B cell (primary cell): ENCODE data around the gene SPRR2E. TPM values are rescaled to one million over a fixed set of nuclear protein-coding genes. Genes with fewer than 3 reads are reported as not detected.
"Not testable (repeated sequence)": the region's sequence is repeated elsewhere in the genome, so short reads cannot be mapped to it uniquely, and the experiment has no call there.

ENCODE experiments used
- ATAC-seq: fragments of 200-7000 bp; cut with Tn5 transposase; one replicate; pipeline ENCODE4 v1.10.0; 2021; ENCODE audit warnings: low read depth, mild to moderate bottlenecking, moderate number of reproducible peaks, moderate library complexity
- CTCF ChIA-PET: fragments of 350-600 bp; sonication (Branson Sonifier 250); formaldehyde crosslinking; loops from one replicate; lab custom pipeline; 2021; ENCODE audit warnings: antibody characterized with exemption, inconsistent platforms; lab: Charles Lee
- POLR2A ChIA-PET: fragments of 350-600 bp; sonication (Branson Sonifier 250); formaldehyde crosslinking; loops from one replicate; lab custom pipeline; 2021; ENCODE audit warnings: antibody characterized with exemption; lab: Charles Lee
- DNase-seq: peaks from one replicate; pipeline ENCODE4 v3.0.0; 2013
- H2AFZ ChIP-seq: 2 replicates; pipeline ENCODE4 v1.6.1; 2012; ENCODE audit warnings: mild to moderate bottlenecking, low read depth, low read length; ENCODE audit not compliant: insufficient read depth, poor library complexity, severe bottlenecking
- H3K27ac ChIP-seq, 2 donors: 1 replicate in 1 of 2; 2 replicates in 1 of 2; pipeline ENCODE4 v1.5.1; 2012 to 2013; ENCODE audit warnings: low read length in 2 of 2, mild to moderate bottlenecking in 2 of 2, moderate library complexity in 1 of 2
- H3K27me3 ChIP-seq, 4 experiments: fragments of 200-600 bp in 1 of 4; sonication (generic) in 1 of 4; replicated peaks in 1 of 4; 1 replicate in 2 of 4; 2 replicates in 2 of 4; pipeline versions ENCODE4 v1.6.1 to v1.7.0; 2013 to 2016; ENCODE audit warnings: low read length in 3 of 4, mild to moderate bottlenecking in 2 of 4, mixed read lengths in 1 of 4, moderate library complexity in 1 of 4; ENCODE audit not compliant: insufficient read depth in 4 of 4, control insufficient read depth in 3 of 4; ENCODE audit errors: control extremely low read depth in 1 of 4
- H3K36me3 ChIP-seq, 2 experiments: replicated peaks in 1 of 2; 1 replicate in 1 of 2; 2 replicates in 1 of 2; pipeline versions ENCODE4 v1.6.1 to v1.7.1; 2013; ENCODE audit warnings: low read length in 1 of 2; ENCODE audit not compliant: insufficient read depth in 2 of 2, control insufficient read depth in 1 of 2; ENCODE audit errors: control extremely low read depth in 1 of 2, extremely low read depth in 1 of 2
- H3K4me1 ChIP-seq, 2 donors: fragments of 200-600 bp in 1 of 2; sonication (generic) in 1 of 2; 1 replicate in 1 of 2; 2 replicates in 1 of 2; pipeline versions ENCODE4 v1.5.1 to v1.6.1; 2013 to 2017; ENCODE audit warnings: low read length in 2 of 2; ENCODE audit not compliant: control insufficient read depth in 2 of 2, insufficient read depth in 2 of 2
- H3K4me2 ChIP-seq: replicated peaks from 2 replicates; pipeline ENCODE3; 2012; ENCODE audit warnings: mild to moderate bottlenecking, low read depth, low read length; ENCODE audit not compliant: poor library complexity, severe bottlenecking
- H3K4me3 ChIP-seq, 5 experiments: fragments of 200-600 bp in 1 of 5; sonication (generic) in 1 of 5; 1 replicate in 3 of 5; 2 replicates in 2 of 5; pipeline versions ENCODE4 v1.5.1 to v1.7.0; 2011 to 2016; ENCODE audit warnings: low read length in 4 of 5, mild to moderate bottlenecking in 4 of 5, low read depth in 2 of 5, control low read depth in 1 of 5, moderate library complexity in 1 of 5; ENCODE audit not compliant: insufficient read depth in 1 of 5; ENCODE audit errors: control extremely low read depth in 1 of 5, extremely low read depth in 1 of 5
- H3K79me2 ChIP-seq: fragments of 200-600 bp; sonication (generic); one replicate; pipeline ENCODE4 v1.6.0; 2016; ENCODE audit warnings: low read length; ENCODE audit not compliant: control insufficient read depth, insufficient read depth
- H3K9ac ChIP-seq: fragments of 200-600 bp; sonication (generic); 2 replicates; pipeline ENCODE4 v1.6.1; 2017; ENCODE audit warnings: mild to moderate bottlenecking, low read length, moderate library complexity
- H3K9me3 ChIP-seq, 3 donors: one replicate each; pipeline versions ENCODE4 v1.6.1 to v1.7.1; 2013; ENCODE audit warnings: low read length in 2 of 3; ENCODE audit not compliant: control insufficient read depth in 2 of 3, insufficient read depth in 1 of 3; ENCODE audit errors: control extremely low read depth in 1 of 3
- H4K20me1 ChIP-seq: 2 replicates; pipeline ENCODE4 v1.6.0; 2012; ENCODE audit warnings: mild to moderate bottlenecking, low read length; ENCODE audit not compliant: insufficient read depth, control insufficient read depth, poor library complexity, severe bottlenecking
- H3K27ac Mint-ChIP-seq: one replicate; pipeline ENCODE4 v1.8.0; 2021; ENCODE audit warnings: mixed read lengths
- H3K27me3 Mint-ChIP-seq: one replicate; pipeline ENCODE4 v1.8.0; 2021; ENCODE audit warnings: mixed read lengths
- H3K4me1 Mint-ChIP-seq: one replicate; pipeline ENCODE4 v1.8.0; 2021; ENCODE audit warnings: mixed read lengths
- H3K4me3 Mint-ChIP-seq: one replicate; pipeline ENCODE4 v1.8.0; 2021; ENCODE audit warnings: mixed read lengths
- H3K9me3 Mint-ChIP-seq: one replicate; pipeline ENCODE4 v1.8.0; 2022; ENCODE audit warnings: mixed read lengths; ENCODE audit not compliant: insufficient read depth
- EZH2 ChIP-seq: IDR thresholded peaks from 2 replicates; pipeline ENCODE4 v1.6.1; 2012; ENCODE audit warnings: borderline replicate concordance, low read depth, mild to moderate bottlenecking, moderate library complexity, low read length; ENCODE audit not compliant: insufficient read depth, poor library complexity, severe bottlenecking
- WGBS: methylation state at CpG from one replicate; pipeline ENCODE4 v1.1.5; 2013; ENCODE audit warnings: missing lambda C conversion rate; ENCODE audit not compliant: insufficient coverage; 5-methylcytosine and 5-hydroxymethylcytosine counted together
- intact Hi-C: fragments of 100-400 bp; cut with micrococcal nuclease; formaldehyde crosslinking; loops from one replicate; pipeline ENCODE4 v1.10.0; 2022
- polyA plus RNA-seq: library from polyadenylated mRNA; depleted of rRNA; stranded (reverse); fragments of >200 nt; gene quantifications from 2 replicates; pipeline ENCODE4 v1.2.3, GENCODE V29; 2012
- total RNA-seq, 2 donors: library from RNA; stranded (reverse); fragments of 120-200 nt in 1 of 2; gene quantifications; 1 replicate in 1 of 2; 2 replicates in 1 of 2; pipeline versions ENCODE4 v1.2.3 to v1.2.4, GENCODE V29; 2013 to 2022
- TF ChIP-seq, protein P1 (sequence below): fragments of 200-600 bp; IDR thresholded peaks from one replicate; pipeline ENCODE4 v1.8.0; 2022; ENCODE audit warnings: antibody characterized with exemption, mild to moderate bottlenecking

The SPRR2E gene
- total and polyA plus RNA-seq, 2 donors (not counting 1 experiment from before 2014, with no cell fraction given): not detected

- H3K4me3 Mint-ChIP-seq: no peak overlapping the region
- H3K27ac Mint-ChIP-seq: no peak overlapping the region
- no peaks in the 10 kb centered on the region for H3K79me2 ChIP-seq
- intact Hi-C loops: no loop called here
- ChIA-PET CTCF (no interaction called here), POLR2A (no interaction called here)
- peaks cover 0 to 6% (median 2%) of the 10 kb centered on the region in 4 experiments for H3K27me3 ChIP-seq
- no peaks in the 10 kb centered on the region for H3K4me1 Mint-ChIP-seq
- H3K4me3 ChIP-seq: no peak overlapping the region
- H3K4me1 ChIP-seq: no peaks in the 10 kb centered on the region
- TF ChIP-seq, protein P1, sequence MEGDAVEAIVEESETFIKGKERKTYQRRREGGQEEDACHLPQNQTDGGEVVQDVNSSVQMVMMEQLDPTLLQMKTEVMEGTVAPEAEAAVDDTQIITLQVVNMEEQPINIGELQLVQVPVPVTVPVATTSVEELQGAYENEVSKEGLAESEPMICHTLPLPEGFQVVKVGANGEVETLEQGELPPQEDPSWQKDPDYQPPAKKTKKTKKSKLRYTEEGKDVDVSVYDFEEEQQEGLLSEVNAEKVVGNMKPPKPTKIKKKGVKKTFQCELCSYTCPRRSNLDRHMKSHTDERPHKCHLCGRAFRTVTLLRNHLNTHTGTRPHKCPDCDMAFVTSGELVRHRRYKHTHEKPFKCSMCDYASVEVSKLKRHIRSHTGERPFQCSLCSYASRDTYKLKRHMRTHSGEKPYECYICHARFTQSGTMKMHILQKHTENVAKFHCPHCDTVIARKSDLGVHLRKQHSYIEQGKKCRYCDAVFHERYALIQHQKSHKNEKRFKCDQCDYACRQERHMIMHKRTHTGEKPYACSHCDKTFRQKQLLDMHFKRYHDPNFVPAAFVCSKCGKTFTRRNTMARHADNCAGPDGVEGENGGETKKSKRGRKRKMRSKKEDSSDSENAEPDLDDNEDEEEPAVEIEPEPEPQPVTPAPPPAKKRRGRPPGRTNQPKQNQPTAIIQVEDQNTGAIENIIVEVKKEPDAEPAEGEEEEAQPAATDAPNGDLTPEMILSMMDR: no peak
- no peak for TF ChIP-seq EZH2
- no peak overlapping the region for H3K27ac ChIP-seq
- H3K9me3 Mint-ChIP-seq: peaks cover 13% of the 10 kb centered on the region
- DNase-seq (no peak), ATAC-seq (no peak)
- H3K9me3 ChIP-seq: peaks cover 1 to 5% (median 5%) of the 10 kb centered on the region in 3 donors
- H3K27me3 Mint-ChIP-seq: peaks cover 25% of the 10 kb centered on the region
- H4K20me1 ChIP-seq: no peaks in the 10 kb centered on the region
- no peak overlapping the region for H3K9ac ChIP-seq
- no peak overlapping the region for H2AFZ ChIP-seq
- H3K36me3 ChIP-seq: no peaks in the 10 kb centered on the region
- no peak overlapping the region for H3K4me2 ChIP-seq
- WGBS: 73% methylated on average over 2 of the region's 2 CpGs
These were observed 33.0 kb upstream of the SPRR2E start for GRCh38 chr1:153127296-153127695.

DNA sequence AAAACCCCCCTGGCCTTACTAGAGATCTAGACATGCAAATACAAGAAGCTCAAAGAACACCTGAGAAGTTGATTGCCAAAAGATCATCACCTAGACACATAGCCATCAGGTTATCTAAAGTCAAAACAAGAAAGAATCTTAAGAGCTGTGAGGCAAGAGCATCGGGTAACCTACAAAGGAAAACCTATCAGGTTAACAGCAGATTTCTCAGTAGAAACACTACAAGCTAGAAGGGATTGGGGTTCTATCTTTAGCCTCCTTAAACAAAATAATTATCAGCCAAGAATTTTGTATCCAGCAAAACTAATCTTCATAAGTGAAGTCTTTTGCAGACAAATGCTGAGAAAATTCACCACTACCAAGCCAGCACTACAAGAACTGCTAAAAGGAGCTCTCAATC, 31.2 kb upstream of the SPRR2E start:
- no peak overlapping the region for H3K4me3 ChIP-seq
- H3K9me3 Mint-ChIP-seq: peaks cover 13% of the 10 kb centered on the region
- ATAC-seq (no peak), DNase-seq (no peak)
- H3K36me3 ChIP-seq: no peaks in the 10 kb centered on the region
- intact Hi-C loops: no loop called here
- H3K79me2 ChIP-seq: no peaks in the 10 kb centered on the region
- H3K9ac ChIP-seq: no peak overlapping the region
- no peak overlapping the region for H3K4me2 ChIP-seq
- H3K9me3 ChIP-seq: peaks cover 1 to 5% (median 5%) of the 10 kb centered on the region in 3 donors
- no peaks in the 10 kb centered on the region for H4K20me1 ChIP-seq
- ChIA-PET CTCF (no interaction called here), POLR2A (no interaction called here)
- H3K27me3 ChIP-seq: peaks cover 0 to 4% (median under 1%) of the 10 kb centered on the region in 4 experiments
- H3K27ac Mint-ChIP-seq: no peak overlapping the region
- no CpG with 5 or more reads among the region's 1 CpG for WGBS
- no peak overlapping the region for H3K4me3 Mint-ChIP-seq
- H3K4me1 Mint-ChIP-seq: no peaks in the 10 kb centered on the region
- no peak overlapping the region for H3K27ac ChIP-seq
- H3K27me3 Mint-ChIP-seq: peaks cover 17% of the 10 kb centered on the region
- no peaks in the 10 kb centered on the region for H3K4me1 ChIP-seq
- TF ChIP-seq, protein P1: no peak
- no peak for TF ChIP-seq EZH2
- H2AFZ ChIP-seq: no peak overlapping the region

DNA sequence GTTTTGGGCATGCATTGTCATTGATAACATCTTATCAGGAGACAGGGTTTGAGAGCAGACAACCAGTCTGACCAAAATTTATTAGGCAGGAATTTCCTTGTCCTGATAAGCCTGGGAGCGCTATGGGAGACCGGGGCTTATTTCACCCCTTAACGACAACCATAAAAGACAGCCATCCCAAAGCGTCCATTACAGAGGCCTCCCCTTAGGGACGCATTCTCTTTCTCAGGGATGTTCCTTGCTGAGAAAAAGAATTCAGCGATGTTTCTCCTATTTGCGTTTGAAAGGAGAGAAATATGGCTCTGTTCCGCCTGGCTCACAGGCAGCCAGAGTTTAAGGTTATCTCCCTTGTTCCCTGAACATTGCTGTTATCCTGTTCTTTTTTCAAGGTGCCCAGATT, 29.5 kb upstream of the SPRR2E start:
- H4K20me1 ChIP-seq, H3K9ac ChIP-seq, H3K36me3 ChIP-seq, H3K4me1 Mint-ChIP-seq, H3K4me1 ChIP-seq, intact Hi-C loops, CTCF ChIA-PET, H3K27ac Mint-ChIP-seq, H3K4me3 ChIP-seq, H3K9me3 ChIP-seq, H3K4me2 ChIP-seq, H3K27ac ChIP-seq, POLR2A ChIA-PET, DNase-seq, ATAC-seq, H2AFZ ChIP-seq, H3K79me2 ChIP-seq, H3K27me3 ChIP-seq, H3K4me3 Mint-ChIP-seq: not testable (repeated sequence)
- Mint-ChIP-seq H3K27me3 (peaks cover 13% of the 10 kb centered on the region), H3K9me3 (peaks cover 13% of the 10 kb centered on the region)
- 83% methylated on average over 7 of the region's 8 CpGs for WGBS
